Endothelial cell of umbilical vein (primary cell): ENCODE measurements around the gene NDUFS6.

ENCODE experiments used
- CTCF ChIP-seq, 2 donors: IDR thresholded peaks; 1 replicate in 1 of 2; 2 replicates in 1 of 2; pipeline ENCODE4 v1.5.1; 2011; ENCODE audit warnings: low read length in 2 of 2, mild to moderate bottlenecking in 2 of 2, moderate library complexity in 2 of 2, control low read depth in 1 of 2, inconsistent platforms in 1 of 2, low read depth in 1 of 2; ENCODE audit not compliant: insufficient read depth in 1 of 2; ENCODE audit errors: extremely low read depth in 1 of 2
- JUN ChIP-seq: IDR thresholded peaks from 2 replicates; pipeline ENCODE4 v1.6.1; 2011; ENCODE audit warnings: borderline replicate concordance, low read depth; ENCODE audit not compliant: insufficient read length, insufficient read depth
- POLR2A ChIP-seq: IDR thresholded peaks from 2 replicates; pipeline ENCODE4 v1.6.1; 2012; ENCODE audit warnings: low read depth, mild to moderate bottlenecking, control low read depth, low read length

- TF ChIP-seq POLR2A (no peak), CTCF (IDR thresholded peaks at IDR 0.05; ENCODE audit: extremely low read depth in 1 of 2, insufficient read depth in 1 of 2, low read depth in 1 of 2, low read length in 2 of 2) (no peak), JUN (no peak)
Observed at GRCh38 chr5:1803192-1803591, 2.0 kb downstream of the NDUFS6 start.
